Erythroblast (primary cell): Measurements from ENCODE around the gene TSPAN19.

Experiments used
- GATA1 ChIP-seq: IDR thresholded peaks from 2 replicates; pipeline ENCODE4 v1.6.1; 2011; ENCODE audit warnings: low read depth, mild to moderate bottlenecking, control low read depth, low read length, moderate library complexity
- POLR2A ChIP-seq: IDR thresholded peaks from 2 replicates; pipeline ENCODE4 v1.6.1; 2011; ENCODE audit warnings: mild to moderate bottlenecking, low read length

DNA sequence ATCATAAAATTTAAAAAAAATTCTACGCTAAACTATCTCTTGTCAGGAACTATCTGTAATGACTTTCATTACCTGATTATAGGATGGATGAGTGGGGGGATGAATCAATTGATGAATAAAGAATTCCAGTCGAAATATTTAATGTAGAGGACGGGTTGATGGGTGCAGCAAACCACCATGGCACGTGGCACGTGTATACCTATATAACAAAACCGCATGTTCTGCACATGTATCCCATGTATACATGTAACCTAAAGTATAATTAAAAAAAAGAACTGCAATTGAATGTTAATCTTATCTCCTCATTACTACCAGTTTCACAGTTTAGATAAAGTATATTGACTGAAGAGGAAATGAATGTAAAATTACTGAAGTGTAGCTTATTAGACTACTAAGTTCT, 23.5 kb upstream of the TSPAN19 start:
- TF ChIP-seq POLR2A, result no peak
- TF ChIP-seq GATA1, result no peak
